GM23338 (cell line): ENCODE measurements around the gene ATF3. TPM values are rescaled to one million over a fixed set of nuclear protein-coding genes. Genes with fewer than 3 reads are reported as not detected.

Experiments
- ATAC-seq: fragments of 200-7000 bp; cut with Tn5 transposase; 3 replicates; pipeline ENCODE4 v1.9.1; 2020
- DNase-seq: peaks from one replicate; pipeline ENCODE4 v3.0.0-alpha.2; 2015; ENCODE audit warnings: low spot score
- H2AFZ ChIP-seq: fragments of 200-600 bp; sonication (generic); 2 replicates; pipeline ENCODE4 v1.8.0; 2016; ENCODE audit warnings: antibody characterized with exemption, mild to moderate bottlenecking, moderate library complexity
- H3F3A ChIP-seq: fragments of 200-600 bp; sonication (generic); replicated peaks from 2 replicates; pipeline ENCODE4 v1.8.0; 2017; ENCODE audit warnings: antibody characterized with exemption, mixed run types, low read depth
- H3K27ac ChIP-seq: fragments of 200-600 bp; sonication (generic); 2 replicates; pipeline ENCODE4 v1.6.1; 2016; ENCODE audit warnings: low read depth
- H3K27me3 ChIP-seq: fragments of 200-600 bp; sonication (generic); 2 replicates; pipeline ENCODE4 v1.8.0; 2016; ENCODE audit warnings: mild to moderate bottlenecking, mixed run types, moderate library complexity; ENCODE audit not compliant: insufficient read depth
- H3K36me3 ChIP-seq: fragments of 200-600 bp; sonication (generic); 2 replicates; pipeline ENCODE4 v1.8.0; 2016; ENCODE audit warnings: mild to moderate bottlenecking; ENCODE audit not compliant: insufficient read depth
- H3K4me1 ChIP-seq: fragments of 200-600 bp; sonication (generic); 2 replicates; pipeline ENCODE4 v1.8.0; 2016; ENCODE audit warnings: mild to moderate bottlenecking, moderate library complexity; ENCODE audit not compliant: insufficient read depth
- H3K4me2 ChIP-seq: fragments of 200-600 bp; sonication (generic); 2 replicates; pipeline ENCODE4 v1.7.1; 2017; ENCODE audit warnings: mixed run types
- H3K4me3 ChIP-seq: fragments of 200-600 bp; sonication (generic); 2 replicates; pipeline ENCODE4 v1.6.1; 2016; ENCODE audit warnings: mixed run types
- H3K79me2 ChIP-seq: fragments of 200-600 bp; sonication (generic); replicated peaks from 2 replicates; pipeline ENCODE4 v1.8.0; 2017; ENCODE audit warnings: mild to moderate bottlenecking; ENCODE audit not compliant: insufficient read depth
- H3K9me2 ChIP-seq: fragments of 200-600 bp; sonication (generic); 2 replicates; pipeline ENCODE4 v1.8.0; 2017; ENCODE audit not compliant: insufficient read depth
- H4K20me1 ChIP-seq: fragments of 200-600 bp; sonication (generic); replicated peaks from 2 replicates; pipeline ENCODE4 v1.8.0; 2017; ENCODE audit warnings: mild to moderate bottlenecking; ENCODE audit not compliant: insufficient read depth
- H3K27ac Mint-ChIP-seq: 2 replicates; pipeline ENCODE4 v1.8.0; 2020; ENCODE audit warnings: inconsistent platforms, mild to moderate bottlenecking, moderate library complexity, mixed read lengths
- H3K27me3 Mint-ChIP-seq: 3 replicates; pipeline ENCODE4 v1.8.0; 2022; ENCODE audit warnings: low read depth, mild to moderate bottlenecking, moderate library complexity, mixed read lengths, inconsistent platforms; ENCODE audit not compliant: insufficient read depth, poor library complexity
- H3K36me3 Mint-ChIP-seq: 3 replicates; pipeline ENCODE4 v1.8.0; 2021; ENCODE audit warnings: low read depth, mild to moderate bottlenecking, inconsistent platforms, moderate library complexity, mixed read lengths
- H3K4me1 Mint-ChIP-seq: 3 replicates; pipeline ENCODE4 v1.8.0; 2020; ENCODE audit warnings: mild to moderate bottlenecking, inconsistent platforms, mixed read lengths
- H3K4me3 Mint-ChIP-seq: 3 replicates; pipeline ENCODE4 v1.8.0; 2021; ENCODE audit warnings: moderate library complexity, mild to moderate bottlenecking, inconsistent platforms, mixed read lengths
- H3K9me3 Mint-ChIP-seq: 3 replicates; pipeline ENCODE4 v1.8.0; 2020; ENCODE audit warnings: moderate library complexity, mild to moderate bottlenecking, inconsistent platforms, mixed read lengths
- CREB1 ChIP-seq: fragments of 250-450 bp; sonication (Bioruptor Pico); IDR thresholded peaks from 2 replicates; pipeline ENCODE4 v1.5.0; 2020; ENCODE audit warnings: low read depth, mild to moderate bottlenecking, moderate library complexity
- ETS1 ChIP-seq: IDR thresholded peaks from 2 replicates; pipeline ENCODE4 v1.6.1; 2016; ENCODE audit warnings: antibody characterized with exemption
- EZH2 ChIP-seq: fragments of 200-600 bp; sonication (generic); IDR thresholded peaks from one replicate; pipeline ENCODE4 v1.8.0; 2017; ENCODE audit warnings: antibody characterized with exemption, mild to moderate bottlenecking, low read depth; ENCODE audit not compliant: unreplicated experiment
- EZH2phosphoT487 ChIP-seq: fragments of 200-600 bp; sonication (generic); IDR thresholded peaks from one replicate; pipeline ENCODE4 v1.8.1; 2018; ENCODE audit warnings: antibody characterized with exemption; ENCODE audit not compliant: unreplicated experiment
- JUNB ChIP-seq: IDR thresholded peaks from one replicate; pipeline ENCODE4 v1.6.1; 2016; ENCODE audit warnings: antibody characterized with exemption; ENCODE audit not compliant: unreplicated experiment
- NANOG ChIP-seq: IDR thresholded peaks from 2 replicates; pipeline ENCODE4 v1.6.1; 2016; ENCODE audit warnings: antibody characterized with exemption, borderline replicate concordance
- POLR2AphosphoS5 ChIP-seq: IDR thresholded peaks from 2 replicates; pipeline ENCODE4 v1.6.1; 2016; ENCODE audit warnings: antibody characterized with exemption, low read depth
- STAT1 ChIP-seq: IDR thresholded peaks from one replicate; pipeline ENCODE4 v1.6.1; 2016; ENCODE audit warnings: antibody characterized with exemption; ENCODE audit not compliant: unreplicated experiment
- ZNF114 ChIP-seq: fragments of 250-450 bp; sonication (Bioruptor Pico); IDR thresholded peaks from 2 replicates; pipeline ENCODE4 v1.5.0; 2020; ENCODE audit warnings: mild to moderate bottlenecking, moderate library complexity
- ZNF331 ChIP-seq: fragments of 250-450 bp; sonication (Bioruptor Pico); IDR thresholded peaks from 2 replicates; pipeline ENCODE4 v1.5.0; 2020; ENCODE audit warnings: low read depth, mild to moderate bottlenecking, moderate library complexity
- polyA plus RNA-seq: library from polyadenylated mRNA; unstranded; fragments of >200 nt; fragmentation: Nextera tagmentation; extraction: Ambion mirVana; gene quantifications from 2 replicates; pipeline ENCODE4 v1.2.1, GENCODE V29; 2016
- total RNA-seq: library from RNA; depleted of rRNA; stranded (reverse); fragments of >200 nt; shearing (Covaris generic); gene quantifications from 2 replicates; pipeline ENCODE4 v1.2.3, GENCODE V29; 2014
- TF ChIP-seq, protein P1 (sequence below), 2 experiments: fragments of 200-600 bp in 1 of 2; sonication (generic) in 1 of 2; conservative IDR thresholded peaks; 2 replicates each; pipeline versions ENCODE4 v1.5.1 to v1.6.1; 2016 to 2017; ENCODE audit warnings: antibody characterized with exemption in 2 of 2, low read depth in 2 of 2, mild to moderate bottlenecking in 2 of 2, moderate library complexity in 1 of 2

Gene ATF3
- total and polyA plus RNA-seq, 2 experiments from 2014 or later: 12.6 to 17.2 TPM

GRCh38 chr1:212624976-212625501, 16.5 kb downstream of the ATF3 start:
- Histone ChIP-seq H3K4me2 (no peak overlapping the region), H2AFZ (no peak overlapping the region), H3K79me2 (no peaks in the 10 kb centered on the region), H3K4me1 (no peaks in the 10 kb centered on the region), H3K4me3 (no peak overlapping the region), H4K20me1 (0 out of 2 replicates have a peak, but pooled peaks cover 5% of the 10 kb centered on the region), H3F3A (no peaks in the 10 kb centered on the region), H3K36me3 (peaks cover 4% of the 10 kb centered on the region), H3K27ac (no peak overlapping the region), H3K9me2 (no peaks in the 10 kb centered on the region), H3K27me3 (no peaks in the 10 kb centered on the region)
- Mint-ChIP-seq H3K27ac (no peak overlapping the region), H3K27me3 (peaks cover 5% of the 10 kb centered on the region), H3K4me1 (peaks cover 6% of the 10 kb centered on the region), H3K4me3 (no peak overlapping the region), H3K36me3 (peaks cover 8% of the 10 kb centered on the region), H3K9me3 (no peaks in the 10 kb centered on the region)
- ATAC-seq: no peak
- TF ChIP-seq ZNF331: no peak
- TF ChIP-seq EZH2phosphoT487: no peak
- no peak for TF ChIP-seq ZNF114 (CRISPR knock-in tag)
- no peak for TF ChIP-seq STAT1
- no peak for TF ChIP-seq CREB1 (CRISPR knock-in tag)
- TF ChIP-seq POLR2AphosphoS5: no peak
- TF ChIP-seq ETS1: no peak
- no peak for TF ChIP-seq EZH2
- no peak for TF ChIP-seq NANOG
- DNase-seq: no peak

DNA sequence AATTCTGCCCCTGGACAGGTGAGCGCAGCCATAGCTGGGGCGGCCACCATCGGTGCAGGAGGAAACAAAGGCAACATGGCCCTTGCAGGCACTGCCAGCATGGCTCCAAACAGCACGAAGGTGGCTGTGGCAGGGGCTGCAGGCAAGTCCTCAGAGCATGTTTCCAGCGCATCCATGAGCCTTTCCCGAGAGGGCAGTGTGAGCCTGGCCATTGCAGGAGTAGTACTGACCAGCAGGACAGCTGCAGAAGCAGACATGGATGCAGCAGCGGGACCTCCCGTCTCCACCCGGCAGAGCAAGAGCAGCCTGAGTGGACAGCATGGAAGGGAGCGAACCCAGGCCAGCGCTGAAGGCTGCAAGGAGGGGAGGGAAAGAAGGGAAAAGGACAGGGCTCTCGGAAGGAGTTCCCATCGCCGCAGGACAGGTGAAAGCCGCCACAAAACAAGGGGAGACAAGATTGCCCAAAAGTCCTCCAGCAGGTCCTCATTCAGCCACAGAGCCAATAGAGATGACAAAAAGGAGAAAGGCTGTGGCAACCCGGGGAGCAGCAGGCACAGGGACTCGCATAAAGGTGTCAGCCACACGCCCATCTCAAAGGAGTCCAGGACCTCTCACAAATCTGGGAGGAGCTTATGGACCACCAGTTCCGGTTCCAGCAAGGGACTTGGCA, 17.4 kb downstream of the ATF3 start:
- H3K4me3 ChIP-seq: no peak overlapping the region
- H3K4me2 ChIP-seq: no peak overlapping the region
- no peak for TF ChIP-seq EZH2
- TF ChIP-seq POLR2AphosphoS5: no peak
- no peak for TF ChIP-seq ZNF331
- TF ChIP-seq CREB1 (CRISPR knock-in tag): no peak
- TF ChIP-seq STAT1: no peak
- TF ChIP-seq, protein P1, sequence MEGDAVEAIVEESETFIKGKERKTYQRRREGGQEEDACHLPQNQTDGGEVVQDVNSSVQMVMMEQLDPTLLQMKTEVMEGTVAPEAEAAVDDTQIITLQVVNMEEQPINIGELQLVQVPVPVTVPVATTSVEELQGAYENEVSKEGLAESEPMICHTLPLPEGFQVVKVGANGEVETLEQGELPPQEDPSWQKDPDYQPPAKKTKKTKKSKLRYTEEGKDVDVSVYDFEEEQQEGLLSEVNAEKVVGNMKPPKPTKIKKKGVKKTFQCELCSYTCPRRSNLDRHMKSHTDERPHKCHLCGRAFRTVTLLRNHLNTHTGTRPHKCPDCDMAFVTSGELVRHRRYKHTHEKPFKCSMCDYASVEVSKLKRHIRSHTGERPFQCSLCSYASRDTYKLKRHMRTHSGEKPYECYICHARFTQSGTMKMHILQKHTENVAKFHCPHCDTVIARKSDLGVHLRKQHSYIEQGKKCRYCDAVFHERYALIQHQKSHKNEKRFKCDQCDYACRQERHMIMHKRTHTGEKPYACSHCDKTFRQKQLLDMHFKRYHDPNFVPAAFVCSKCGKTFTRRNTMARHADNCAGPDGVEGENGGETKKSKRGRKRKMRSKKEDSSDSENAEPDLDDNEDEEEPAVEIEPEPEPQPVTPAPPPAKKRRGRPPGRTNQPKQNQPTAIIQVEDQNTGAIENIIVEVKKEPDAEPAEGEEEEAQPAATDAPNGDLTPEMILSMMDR (conservative IDR thresholded peaks at IDR 0.05; ENCODE audit: low read depth in 2 of 2): no peak
- TF ChIP-seq JUNB: no peak
- no peak for TF ChIP-seq EZH2phosphoT487
- TF ChIP-seq ETS1: no peak
- Mint-ChIP-seq H3K4me3 (no peak overlapping the region), H3K27me3 (peaks cover 5% of the 10 kb centered on the region), H3K4me1 (peaks cover 6% of the 10 kb centered on the region), H3K36me3 (peaks cover 2% of the 10 kb centered on the region; the same call in 2 of the 3 replicates), H3K27ac (no peak overlapping the region), H3K9me3 (no peaks in the 10 kb centered on the region)
- no peaks in the 10 kb centered on the region for H4K20me1 ChIP-seq
- no peaks in the 10 kb centered on the region for H3K36me3 ChIP-seq
- no peaks in the 10 kb centered on the region for H3K79me2 ChIP-seq
- H2AFZ ChIP-seq: no peak overlapping the region
- H3K27ac ChIP-seq: no peak overlapping the region
- H3K4me1 ChIP-seq: peaks cover 7% of the 10 kb centered on the region; the same call in 1 of the 2 replicates
- H3K27me3 ChIP-seq: no peaks in the 10 kb centered on the region
- no peak for ATAC-seq
- no peaks in the 10 kb centered on the region for H3F3A ChIP-seq
- DNase-seq: no peak
- H3K9me2 ChIP-seq: no peaks in the 10 kb centered on the region
